Urothelium cell line (cell line): ENCODE measurements around the gene FOXO1.
"Not testable (repeated sequence)": the region's sequence is repeated elsewhere in the genome, so short reads cannot be mapped to it uniquely, and the experiment has no call there.

Source experiments
- DNase-seq: peaks from one replicate; pipeline ENCODE4 v3.0.0; 2011; ENCODE audit warnings: low spot score, mixed read lengths
- FAIRE-seq: peaks from 2 replicates; lab custom pipeline; 2011; peaks lifted over from hg19 to GRCh38; lab: Jason Lieb, UNC

The FOXO1 gene

GRCh38 chr13:40666933-40667621 is 636 bp upstream of the FOXO1 start:
- no peak for FAIRE-seq
- DNase-seq, result peak; percentile 49

- no peak for FAIRE-seq
Observed at GRCh38 chr13:40665126-40666044, 1.1 kb downstream of the FOXO1 start.

DNA sequence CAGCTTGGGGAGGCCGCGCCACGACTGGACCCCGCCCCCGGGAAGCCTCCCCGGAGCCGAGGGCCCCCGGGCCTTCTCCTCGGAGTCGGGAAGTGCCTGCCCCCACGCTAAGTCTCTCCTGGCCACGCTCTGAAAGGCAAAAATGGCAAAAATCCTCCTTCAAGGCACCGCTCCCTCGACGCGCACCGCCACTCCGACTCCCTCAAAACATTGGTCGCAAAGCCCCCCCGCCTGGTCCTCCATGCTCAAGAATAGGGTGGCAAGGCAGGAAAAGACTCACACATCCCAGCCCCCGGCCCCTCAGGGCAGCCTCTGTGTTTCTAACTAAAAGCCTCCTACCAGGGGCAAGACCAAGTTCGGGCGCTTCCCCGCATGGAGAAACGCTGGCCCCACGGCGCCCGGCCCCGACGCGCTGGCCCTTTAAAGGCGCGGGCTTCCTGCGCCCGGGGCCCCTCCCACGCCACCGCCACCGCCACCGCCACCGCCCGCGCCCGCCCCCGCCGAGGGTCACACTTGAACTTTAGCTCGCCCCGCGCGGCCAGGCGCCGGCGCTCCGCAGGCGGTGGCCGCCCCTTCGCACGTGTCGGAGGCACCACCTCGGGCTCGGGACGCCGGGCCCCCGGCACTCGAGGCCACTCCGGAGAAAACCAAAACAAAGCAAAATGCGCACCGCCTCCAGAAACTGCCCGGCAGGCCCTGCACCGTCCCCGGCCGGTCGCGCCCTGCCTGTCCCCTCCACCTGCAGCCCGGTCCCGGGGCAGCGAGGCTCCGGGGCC is 1.9 kb downstream of the FOXO1 start:
- FAIRE-seq (no peak), DNase-seq (peak; percentile 37)

More at GRCh38 chr13:40665126-40666044, 1.1 kb downstream of the FOXO1 start:
- DNase-seq, result peak; percentile 6

DNA sequence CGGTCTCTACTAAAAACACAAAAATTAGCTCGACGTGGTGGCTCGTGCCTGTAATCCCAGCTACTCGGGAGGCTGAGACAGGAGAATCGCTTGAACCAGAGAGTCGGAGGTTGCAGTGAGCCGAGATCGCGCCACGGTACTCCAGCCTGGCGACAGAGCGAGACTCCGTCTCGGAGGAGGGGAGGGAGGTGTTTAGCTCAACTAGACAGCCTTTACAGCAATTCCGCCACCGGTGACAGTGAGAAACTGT is 2.4 kb downstream of the FOXO1 start:
- not testable (repeated sequence) for DNase-seq, FAIRE-seq

DNA sequence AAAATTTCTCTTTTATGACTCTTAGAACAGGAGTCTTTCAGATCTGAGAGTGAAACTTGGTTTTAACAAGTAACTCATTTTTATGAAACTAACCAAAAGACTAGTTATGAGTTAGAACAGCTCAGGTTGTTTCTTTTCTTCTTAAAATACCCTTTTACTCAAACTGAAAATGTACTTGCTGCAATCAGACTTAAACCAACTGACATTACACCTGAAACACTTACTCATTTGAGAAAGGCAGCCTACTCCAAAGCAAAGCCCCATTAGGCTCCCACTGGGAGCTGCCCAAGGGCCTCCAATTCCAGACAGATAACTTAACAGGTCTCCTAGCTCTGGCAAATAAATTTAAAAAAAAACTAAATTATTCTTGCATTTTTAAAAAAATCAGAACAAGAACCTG is 3.6 kb downstream of the FOXO1 start:
- FAIRE-seq (no peak), DNase-seq (no peak)

GRCh38 chr13:40661875-40662665 is 4.4 kb downstream of the FOXO1 start:
- DNase-seq (no peak), FAIRE-seq (no peak)

DNA sequence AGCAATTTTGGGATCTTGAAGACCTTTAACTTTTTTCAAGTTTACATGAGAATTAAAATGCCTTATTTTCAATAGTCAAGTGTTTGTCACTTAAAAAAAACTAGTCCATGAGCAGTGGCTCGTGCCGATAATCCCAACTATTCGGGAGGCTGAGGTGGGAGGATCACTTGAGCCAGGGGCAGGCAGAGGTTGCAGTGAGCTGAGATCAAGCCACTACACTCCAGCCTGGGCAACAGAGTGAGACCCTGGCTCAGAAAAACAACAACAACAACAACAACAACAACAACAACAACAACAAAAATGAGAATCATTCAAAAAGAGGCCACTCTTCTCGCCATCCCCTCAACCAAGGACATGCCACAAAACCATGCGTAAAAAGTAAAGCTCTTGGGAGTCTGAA is 5.7 kb downstream of the FOXO1 start:
- DNase-seq, result no peak
- FAIRE-seq, result no peak

DNA sequence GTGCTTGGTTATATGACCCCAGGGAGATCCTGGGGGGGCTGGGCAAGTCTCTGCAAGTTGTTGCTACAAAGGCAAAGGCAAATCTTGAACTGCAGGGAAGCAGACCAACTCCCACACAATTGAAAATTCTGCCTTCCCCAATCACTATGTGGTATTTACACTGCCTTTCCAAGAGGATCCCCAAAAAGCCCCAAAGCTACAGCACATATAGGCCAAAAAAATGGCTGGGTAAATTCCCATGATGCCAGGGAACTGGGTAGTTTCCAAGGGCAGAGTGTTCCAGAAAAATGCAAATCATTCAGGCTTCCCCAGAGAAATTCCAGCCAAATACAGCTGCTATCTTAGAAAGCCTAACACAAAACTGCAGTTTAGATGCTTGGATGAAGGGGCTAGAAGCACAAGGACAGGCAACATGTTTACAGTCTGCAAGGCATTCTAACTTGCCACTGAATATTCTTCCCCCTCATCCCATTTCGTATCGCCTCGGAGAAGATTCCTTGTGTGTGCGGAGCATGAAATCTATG is 6.2 kb downstream of the FOXO1 start:
- no peak for DNase-seq
- FAIRE-seq, result no peak

GRCh38 chr13:40657951-40658350 is 8.5 kb downstream of the FOXO1 start:
- no peak for DNase-seq
- no peak for FAIRE-seq

DNA sequence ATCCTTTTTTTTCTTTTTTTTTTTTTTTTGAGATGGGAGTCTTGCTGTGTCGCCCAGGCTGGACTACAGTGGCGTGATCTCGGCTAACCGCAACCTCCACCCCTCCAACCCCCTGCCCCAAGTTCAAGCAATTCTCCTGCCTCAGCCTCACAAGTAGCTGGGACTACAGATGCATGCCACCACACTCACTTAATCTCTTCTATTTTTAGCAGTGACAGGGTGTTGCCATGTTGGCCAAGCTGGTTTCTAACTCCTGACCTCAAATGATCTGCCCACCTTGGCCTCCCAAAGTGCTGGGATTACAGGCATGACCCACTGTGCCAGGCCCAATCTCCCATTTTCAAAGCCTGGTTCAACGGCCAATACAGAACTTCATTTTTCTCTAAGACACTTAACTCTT is 9.1 kb downstream of the FOXO1 start:
- no peak for FAIRE-seq
- no peak for DNase-seq

- no peak for DNase-seq
- FAIRE-seq, result no peak
Observed at GRCh38 chr13:40656358-40656757, 10.1 kb downstream of the FOXO1 start.

GRCh38 chr13:40653527-40654318 is 12.7 kb downstream of the FOXO1 start:
- DNase-seq, result no peak
- FAIRE-seq, result no peak

DNA sequence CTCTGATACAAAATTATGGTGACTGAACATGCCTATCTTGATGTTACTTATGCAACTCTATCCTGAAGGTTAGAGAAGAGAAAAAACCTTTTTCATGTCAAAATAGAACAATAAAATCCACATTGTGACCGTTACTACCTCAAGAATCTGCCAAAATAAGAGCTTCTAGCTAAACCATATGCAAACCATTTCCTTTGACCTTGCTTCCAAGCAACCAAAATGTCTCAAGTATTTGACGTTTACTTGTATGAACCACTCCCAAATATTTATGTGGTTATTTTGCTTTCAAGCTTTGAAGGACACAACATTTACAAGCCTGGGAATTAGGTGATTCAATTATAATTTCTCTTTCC is 13.9 kb downstream of the FOXO1 start:
- DNase-seq, result no peak
- no peak for FAIRE-seq

DNA sequence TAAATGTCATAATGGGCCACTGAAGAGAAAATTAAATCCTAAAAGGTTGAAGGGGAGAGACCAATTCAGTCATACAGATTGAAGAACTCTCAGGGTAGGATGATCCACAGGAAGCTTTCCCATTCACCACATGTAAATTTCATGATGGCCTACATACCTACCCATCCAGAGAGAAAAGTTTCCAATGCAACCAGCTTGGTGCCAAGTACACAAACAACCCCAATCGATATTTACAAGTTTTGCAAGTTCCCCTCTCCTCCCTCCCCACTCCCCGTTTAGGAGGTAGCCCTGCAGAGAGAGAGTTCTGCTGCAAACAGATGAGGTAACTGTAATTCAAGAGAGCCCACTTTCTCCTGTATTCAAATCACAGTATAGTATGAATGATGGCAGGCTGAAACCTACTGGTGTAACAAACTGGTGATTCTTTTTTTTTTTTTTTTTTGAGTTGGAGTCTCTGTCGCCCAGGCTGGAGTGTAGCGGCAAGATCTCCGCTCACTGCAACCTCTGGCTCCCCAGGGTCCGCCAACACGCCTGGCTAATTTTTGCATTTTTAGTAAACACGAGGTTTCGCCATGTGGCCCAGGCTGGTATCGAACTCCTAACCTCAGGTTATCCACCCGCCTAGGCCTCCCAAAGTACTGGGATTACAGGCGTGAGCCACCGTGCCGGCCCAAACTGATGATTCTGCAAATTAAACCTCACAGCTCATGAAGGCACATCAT is 14.4 kb downstream of the FOXO1 start:
- no peak for FAIRE-seq
- DNase-seq, result no peak

DNA sequence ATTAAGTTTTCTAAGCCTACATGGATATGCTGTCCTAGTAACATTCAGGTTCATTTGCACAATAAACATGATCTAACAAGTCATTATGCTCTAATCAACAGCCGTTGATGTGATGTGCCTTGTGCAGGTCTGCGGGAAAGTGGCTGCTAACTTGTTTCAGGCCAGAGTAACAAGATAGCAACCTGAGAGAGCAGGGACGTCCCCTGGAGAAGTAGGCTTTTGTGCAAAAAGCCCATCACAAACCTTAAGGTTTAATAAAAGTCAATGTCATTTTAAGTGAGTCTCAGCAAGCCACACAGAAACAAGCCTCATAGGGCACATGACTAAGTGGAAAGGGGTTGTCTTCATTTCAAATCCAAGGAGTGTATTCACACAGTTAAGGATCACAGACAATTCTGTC is 17.6 kb downstream of the FOXO1 start:
- no peak for DNase-seq
- FAIRE-seq, result no peak

- DNase-seq (no peak), FAIRE-seq (no peak)
Observed at GRCh38 chr13:40648040-40648439, 18.4 kb downstream of the FOXO1 start.

DNA sequence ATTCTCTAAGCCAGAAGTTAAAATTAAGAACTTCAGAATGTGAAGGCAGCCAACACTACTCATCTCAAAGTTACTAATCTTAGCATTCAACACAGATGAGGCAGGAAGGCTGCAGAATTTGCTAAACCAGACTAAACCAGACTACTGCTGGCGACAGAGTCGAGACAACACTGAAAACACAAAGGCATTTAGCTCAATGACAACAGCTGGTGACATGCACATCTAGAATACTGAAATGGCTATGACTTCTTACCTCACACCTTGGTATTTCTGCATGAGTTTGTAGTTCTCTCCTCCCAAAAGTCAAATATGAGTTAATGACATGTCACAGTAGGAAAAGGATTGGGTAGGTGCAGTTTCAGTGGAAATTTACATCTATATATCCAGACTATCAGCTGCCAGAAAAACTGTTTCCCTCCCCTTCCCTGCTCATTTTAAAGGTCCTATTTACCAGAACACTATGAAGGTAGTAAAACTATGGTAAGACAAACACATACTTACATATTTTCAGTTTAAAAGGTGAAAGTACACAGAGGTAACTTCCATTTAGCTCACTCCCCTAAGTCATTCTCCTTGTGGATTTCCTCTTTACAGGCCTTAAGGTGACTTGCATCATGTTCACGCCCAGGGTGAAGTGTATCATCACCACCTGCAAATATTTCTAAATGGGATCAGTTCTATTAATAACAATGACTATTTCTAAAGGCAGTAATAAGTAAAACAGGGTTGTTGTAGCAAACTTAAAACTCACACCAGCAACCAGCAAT is 21.4 kb downstream of the FOXO1 start:
- FAIRE-seq (no peak), DNase-seq (no peak)

DNA sequence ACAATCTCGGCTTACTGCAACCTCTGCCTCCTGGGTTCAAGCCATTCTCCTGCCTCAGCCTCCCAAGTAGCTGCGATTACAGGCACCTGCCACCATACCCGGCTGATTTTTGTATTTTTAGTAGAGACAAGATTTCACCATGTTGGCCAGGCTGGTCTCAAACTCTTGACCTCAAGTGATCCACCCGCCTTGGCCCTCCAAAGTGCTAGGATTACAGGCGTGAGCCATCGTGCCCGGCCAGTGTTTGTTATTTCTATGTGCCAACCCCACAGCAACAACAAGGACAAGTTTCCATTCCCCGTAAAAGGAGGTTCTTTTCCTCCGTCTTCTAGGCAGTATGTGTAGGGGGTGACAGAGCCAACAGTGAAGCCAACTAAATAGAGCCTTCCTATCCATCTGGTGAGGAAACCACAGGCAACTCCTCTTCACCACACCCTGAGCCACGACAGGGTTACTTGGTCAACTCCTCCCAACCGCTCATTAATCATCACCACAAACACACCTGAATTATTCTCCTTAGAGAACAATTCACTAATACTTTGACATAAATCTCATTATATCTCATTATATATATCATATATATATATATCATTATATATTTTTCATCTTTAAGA is 25.5 kb downstream of the FOXO1 start:
- DNase-seq, result no peak
- no peak for FAIRE-seq
